IMR-90 (cell line): ENCODE results near the gene CFAP70. TPM values are rescaled to one million over a fixed set of nuclear protein-coding genes. Genes with fewer than 3 reads are reported as not detected.

Experiments used
- ATAC-seq: fragments of 200-7000 bp; cut with Tn5 transposase; 2 replicates; pipeline ENCODE4 v1.9.1; 2020; ENCODE audit warnings: low read depth, mild to moderate bottlenecking, moderate library complexity
- BruUV-seq: library from RNA; stranded (reverse); fragments of 400-500 nt; replicated peaks from 2 replicates; lab custom pipeline; 2021; lab: Mats Ljungman, UMichigan
- CTCF ChIA-PET: fragments of 300-600 bp; formaldehyde crosslinking; extraction: SDS; loops from one replicate; lab custom pipeline; 2021; ENCODE audit warnings: antibody characterized with exemption; lab: Yijun Ruan, JAX
- POLR2A ChIA-PET: fragments of 300-600 bp; sonication (Branson Sonifier 250); formaldehyde crosslinking; loops from one replicate; lab custom pipeline; 2022; ENCODE audit warnings: antibody characterized with exemption; ENCODE audit not compliant: unreplicated experiment; lab: Charles Lee
- DNase-seq: peaks from one replicate; pipeline ENCODE4 v3.0.0; 2013
- H2AFZ ChIP-seq: replicated peaks from 2 replicates; pipeline ENCODE3; 2013; ENCODE audit warnings: low read length, mild to moderate bottlenecking; ENCODE audit not compliant: poor library complexity
- H2AK5ac ChIP-seq: 2 replicates; pipeline ENCODE4 v1.6.1; 2013; ENCODE audit warnings: low read depth, low read length, inconsistent platforms
- H2AK9ac ChIP-seq: replicated peaks from 2 replicates; pipeline ENCODE3; 2013; ENCODE audit warnings: mild to moderate bottlenecking, low read depth, low read length, moderate library complexity; ENCODE audit not compliant: poor library complexity
- H2BK120ac ChIP-seq: 2 replicates; pipeline ENCODE4 v1.6.1; 2013; ENCODE audit warnings: low read depth, low read length, inconsistent platforms
- H2BK15ac ChIP-seq: 3 replicates; pipeline ENCODE4 v1.6.1; 2013; ENCODE audit warnings: low read depth, low read length, inconsistent platforms
- H2BK20ac ChIP-seq: 2 replicates; pipeline ENCODE4 v1.6.1; 2013; ENCODE audit warnings: low read depth, mild to moderate bottlenecking, inconsistent platforms, low read length, moderate library complexity
- H2BK5ac ChIP-seq: 2 replicates; pipeline ENCODE4 v1.6.1; 2013; ENCODE audit warnings: mild to moderate bottlenecking, low read depth, low read length, inconsistent platforms; ENCODE audit not compliant: poor library complexity, severe bottlenecking
- H3K14ac ChIP-seq: replicated peaks from 2 replicates; pipeline ENCODE4 v1.6.1; 2013; ENCODE audit warnings: low read depth, low read length, inconsistent platforms
- H3K18ac ChIP-seq: 2 replicates; pipeline ENCODE4 v1.6.1; 2013; ENCODE audit warnings: low read depth, low read length, control low read depth
- H3K23ac ChIP-seq: 2 replicates; pipeline ENCODE4 v1.6.1; 2013; ENCODE audit warnings: low read depth, low read length, inconsistent platforms
- H3K27ac ChIP-seq: 2 replicates; pipeline ENCODE4 v1.5.1; 2013; ENCODE audit warnings: mild to moderate bottlenecking, control low read depth, low read length; ENCODE audit not compliant: insufficient read depth
- H3K27me3 ChIP-seq: 2 replicates; pipeline ENCODE4 v1.6.1; 2013; ENCODE audit warnings: low read length; ENCODE audit not compliant: control insufficient read depth, insufficient read depth
- H3K36me3 ChIP-seq: 2 replicates; pipeline ENCODE4 v1.6.1; 2013; ENCODE audit warnings: low read length, mixed read lengths; ENCODE audit not compliant: control insufficient read depth, insufficient read depth
- H3K4ac ChIP-seq: 2 replicates; pipeline ENCODE4 v1.6.1; 2013; ENCODE audit warnings: low read depth, low read length, inconsistent platforms
- H3K4me1 ChIP-seq: 2 replicates; pipeline ENCODE4 v1.6.1; 2013; ENCODE audit warnings: low read length, mixed read lengths; ENCODE audit not compliant: control insufficient read depth, insufficient read depth
- H3K4me2 ChIP-seq: 2 replicates; pipeline ENCODE4 v1.6.1; 2013; ENCODE audit warnings: low read depth, mild to moderate bottlenecking, control low read depth, low read length, moderate library complexity
- H3K4me3 ChIP-seq: 2 replicates; pipeline ENCODE4 v1.5.1; 2013; ENCODE audit warnings: low read depth, mild to moderate bottlenecking, control low read depth, low read length, moderate library complexity; ENCODE audit not compliant: insufficient read depth
- H3K56ac ChIP-seq: 2 replicates; pipeline ENCODE4 v1.6.1; 2013; ENCODE audit warnings: low read length, inconsistent platforms; ENCODE audit not compliant: insufficient read depth; ENCODE audit errors: extremely low read depth
- H3K79me1 ChIP-seq, 2 experiments: 2 replicates each; pipeline ENCODE4 v1.6.1; 2013; ENCODE audit warnings: low read length in 2 of 2, inconsistent platforms in 1 of 2, low read depth in 1 of 2
- H3K9ac ChIP-seq: 2 replicates; pipeline ENCODE4 v1.6.1; 2013; ENCODE audit warnings: low read depth, low read length, control low read depth
- H3K9me1 ChIP-seq: 2 replicates; pipeline ENCODE4 v1.6.1; 2013; ENCODE audit warnings: low read length, inconsistent platforms; ENCODE audit not compliant: insufficient read depth
- H3K9me3 ChIP-seq: 2 replicates; pipeline ENCODE4 v1.6.1; 2013; ENCODE audit warnings: low read length; ENCODE audit not compliant: control insufficient read depth, insufficient read depth
- H4K20me1 ChIP-seq: 2 replicates; pipeline ENCODE4 v1.6.1; 2013; ENCODE audit warnings: low read length, inconsistent platforms; ENCODE audit not compliant: insufficient read depth
- H4K5ac ChIP-seq: 2 replicates; pipeline ENCODE4 v1.6.1; 2013; ENCODE audit warnings: mild to moderate bottlenecking, low read depth, low read length, control low read depth
- H4K8ac ChIP-seq, 2 experiments: 2 replicates each; pipeline ENCODE4 v1.6.1; 2013; ENCODE audit warnings: low read depth in 2 of 2, low read length in 2 of 2, control low read depth in 1 of 2, inconsistent platforms in 1 of 2
- H4K91ac ChIP-seq: 2 replicates; pipeline ENCODE4 v1.6.1; 2013; ENCODE audit warnings: low read depth, low read length, inconsistent platforms; ENCODE audit not compliant: insufficient read depth
- FOS ChIP-seq: fragments of 150-350 bp; IDR thresholded peaks from 2 replicates; pipeline ENCODE4 v1.6.1; 2016; ENCODE audit warnings: low read depth, low read length
- MXI1 ChIP-seq: IDR thresholded peaks from 2 replicates; pipeline ENCODE4 v1.6.1; 2012; ENCODE audit warnings: low read depth, mild to moderate bottlenecking, low read length, moderate library complexity, borderline replicate concordance
- NFE2L2 ChIP-seq: fragments of 150-350 bp; IDR thresholded peaks from 2 replicates; pipeline ENCODE4 v1.6.1; 2016; ENCODE audit warnings: low read depth, mild to moderate bottlenecking, low read length
- WGBS, 2 experiments: methylation state at CpG; one replicate each; pipeline versions ENCODE4 v1.1.5 to v1.1.7; 2013; ENCODE audit warnings: missing lambda C conversion rate in 2 of 2; ENCODE audit not compliant: insufficient read length in 1 of 2; ENCODE audit errors: extremely low coverage in 2 of 2; 5-methylcytosine and 5-hydroxymethylcytosine counted together
- dilution Hi-C: fragments of 300-500 bp; cut with HindIII; formaldehyde crosslinking; loops from one replicate; pipeline ENCODE4 v1.14.3; 2018; ENCODE audit warnings: low sequenced_read_pairs; ENCODE audit not compliant: unreplicated experiment
- in situ Hi-C: fragments of 300-500 bp; cut with MboI; formaldehyde crosslinking; loops from 3 replicates; pipeline ENCODE4 v1.14.3; 2019; ENCODE audit warnings: low sequenced_read_pairs, inconsistent platforms, mixed read lengths
- intact Hi-C: fragments of 100-400 bp; cut with micrococcal nuclease; formaldehyde crosslinking; loops from 2 replicates; pipeline ENCODE4 v1.10.0; 2022
- polyA plus RNA-seq, 3 experiments: library from polyadenylated mRNA; depleted of rRNA; stranded (reverse); fragments of >200 nt; gene quantifications; 2 replicates each; pipeline ENCODE4 v1.2.3, GENCODE V29; 2012; ENCODE audit warnings: low replicate concordance in 1 of 3
- total RNA-seq: library from RNA; depleted of rRNA; stranded (reverse); fragments of >200 nt; gene quantifications from 2 replicates; pipeline ENCODE4 v1.2.3, GENCODE V29; 2012

Gene CFAP70
- total and polyA plus RNA-seq, 2 of the 4 experiments (the other 2 are of a cell fraction): 0.15 to 0.18 TPM

GRCh38 chr10:73206385-73206784 lies 152.3 kb downstream of the CFAP70 start:
- TF ChIP-seq NFE2L2 (no peak), FOS (no peak), MXI1 (no peak)
- no peak overlapping the region for H3K14ac ChIP-seq
- no peak overlapping the region for H3K23ac ChIP-seq
- no peak overlapping the region for H2AFZ ChIP-seq
- H4K8ac ChIP-seq: no peak overlapping the region
- H3K9ac ChIP-seq: no peak overlapping the region
- no peak overlapping the region for H3K4me2 ChIP-seq
- no peak overlapping the region for H3K18ac ChIP-seq
- H3K79me1 ChIP-seq: no peaks in the 10 kb centered on the region; a peak in 1 of 4 replicates
- H3K27ac ChIP-seq: no peak overlapping the region
- no peak overlapping the region for H4K91ac ChIP-seq
- no peaks in the 10 kb centered on the region for H3K27me3 ChIP-seq
- H2BK20ac ChIP-seq: no peak overlapping the region
- H3K4ac ChIP-seq: no peak overlapping the region
- H3K4me1 ChIP-seq: no peaks in the 10 kb centered on the region
- H2BK15ac ChIP-seq: no peak overlapping the region
- no peak overlapping the region for H2BK120ac ChIP-seq
- DNase-seq (no peak), ATAC-seq (no peak)
- ChIA-PET POLR2A (no interaction called here), CTCF (interaction anchor here (0.6 kb wide), 1 partner anchor 9 kb away, joined by 3 read pairs; no protein-coding TSS in a partner anchor)
- H3K4me3 ChIP-seq: no peak overlapping the region
- no peaks in the 10 kb centered on the region for H3K9me1 ChIP-seq
- no peak overlapping the region for H4K5ac ChIP-seq
- H2AK5ac ChIP-seq: no peak overlapping the region
- WGBS, 2 experiments: no CpG with 5 or more reads among the region's 5 CpGs
- H3K56ac ChIP-seq: no peak overlapping the region
- H3K9me3 ChIP-seq: no peaks in the 10 kb centered on the region; the same call in 1 of the 2 replicates
- H2BK5ac ChIP-seq: no peak overlapping the region
- dilution Hi-C loops (no loop called here), intact Hi-C loops (no loop called here), in situ Hi-C loops (no loop called here)
- peaks cover 9% of the 10 kb centered on the region for H3K36me3 ChIP-seq
- H4K20me1 ChIP-seq: no peaks in the 10 kb centered on the region
- no peak overlapping the region for H2AK9ac ChIP-seq
- BruUV-seq: no TSS peak
